Measurements from ENCODE around the gene ETFBKMT. TPM values are rescaled to one million over a fixed set of nuclear protein-coding genes. Genes with fewer than 3 reads are reported as not detected.

Gene ETFBKMT
- total RNA-seq, 4 donors from 2014 or later: 0.53 to 1.9 (median 1.2) TPM

Other genes with a start within 250 kb of the ETFBKMT start
- gene DENND5B, start 68.6 kb upstream of the ETFBKMT start, total RNA-seq: 1 to 10 TPM in 2 of 4 donors, under 1 TPM in 2; 0.38 to 5.3 (median 1.5) TPM
- 1 to 10 TPM; 1.9 to 6.7 (median 5.7) TPM for gene AMN1, start 69.3 kb downstream of the ETFBKMT start, total RNA-seq

Measured in esophagus squamous epithelium (tissue), 4 donors.